Suprapubic skin (tissue), 4 donors: ENCODE results near the gene KLHL13.

Source experiments
- CTCF ChIP-seq, 2 donors: fragments of 200-600 bp in 1 of 2; fragments of 450-650 bp in 1 of 2; sonication (generic) in 1 of 2; IDR thresholded peaks; one replicate each; pipeline ENCODE4 v1.5.1; 2016 to 2019; ENCODE audit warnings: antibody characterized with exemption in 2 of 2, mild to moderate bottlenecking in 1 of 2, moderate library complexity in 1 of 2
- EP300 ChIP-seq: sonication (generic); formaldehyde crosslinking; IDR thresholded peaks from one replicate; pipeline ENCODE4 v1.6.1; 2017; ENCODE audit warnings: antibody characterized with exemption
- POLR2AphosphoS5 ChIP-seq, 3 donors: sonication (generic); formaldehyde crosslinking; IDR thresholded peaks; one replicate each; pipeline ENCODE4 v1.6.1; 2017; ENCODE audit warnings: antibody characterized with exemption in 3 of 3

GRCh38 chrX:117987373-117987772, 129.2 kb downstream of the KLHL13 start:
- TF ChIP-seq CTCF (IDR thresholded peaks at IDR 0.05) (no peak), EP300 (no peak), POLR2AphosphoS5 (IDR thresholded peaks at IDR 0.05) (no peak)
